ENCODE results near the gene CDK5RAP3.

The CDK5RAP3 gene

DNA sequence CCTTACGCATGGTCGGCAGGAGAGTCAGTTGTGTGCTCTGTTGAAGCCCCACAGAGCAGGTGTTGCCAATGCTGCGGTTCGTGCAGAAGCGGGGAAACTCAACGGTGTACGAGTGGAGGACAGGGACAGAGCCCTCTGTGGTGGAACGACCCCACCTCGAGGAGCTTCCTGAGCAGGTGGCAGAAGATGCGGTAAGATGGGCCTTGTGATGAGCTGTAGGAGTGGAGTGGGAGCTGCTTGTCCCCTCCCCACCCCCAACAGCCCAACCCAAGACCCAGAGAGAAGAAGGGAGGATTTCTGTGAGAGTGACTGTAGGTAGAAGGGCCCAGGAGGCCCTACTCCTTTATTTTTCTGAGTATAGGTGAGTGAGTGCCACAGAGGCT lies 4.9 kb downstream of the CDK5RAP3 start:
- Histone ChIP-seq H3K4me2 (no peak overlapping the region), H3K4me1 (ENCODE audit: low read depth, poor library complexity, severe bottlenecking) (peaks cover 12% of the 10 kb centered on the region), H3K27me3 (ENCODE audit: insufficient read depth, low read depth) (no peaks in the 10 kb centered on the region), H3K79me2 (ENCODE audit: insufficient read depth, low read depth) (peaks cover 10% of the 10 kb centered on the region; the same call in 1 of the 2 replicates), H3K27ac (no peak overlapping the region), H3K36me3 (ENCODE audit: insufficient read depth) (no peaks in the 10 kb centered on the region), H3K4me3 (IDR thresholded peaks at IDR 0.05; ENCODE audit: insufficient read depth, low read depth, low read length) (no peak overlapping the region), H4K20me1 (ENCODE audit: insufficient read depth) (no peaks in the 10 kb centered on the region), H3K9ac (no peak overlapping the region), H2AFZ (ENCODE audit: low read depth) (no peak overlapping the region)
- TF ChIP-seq, protein P1, sequence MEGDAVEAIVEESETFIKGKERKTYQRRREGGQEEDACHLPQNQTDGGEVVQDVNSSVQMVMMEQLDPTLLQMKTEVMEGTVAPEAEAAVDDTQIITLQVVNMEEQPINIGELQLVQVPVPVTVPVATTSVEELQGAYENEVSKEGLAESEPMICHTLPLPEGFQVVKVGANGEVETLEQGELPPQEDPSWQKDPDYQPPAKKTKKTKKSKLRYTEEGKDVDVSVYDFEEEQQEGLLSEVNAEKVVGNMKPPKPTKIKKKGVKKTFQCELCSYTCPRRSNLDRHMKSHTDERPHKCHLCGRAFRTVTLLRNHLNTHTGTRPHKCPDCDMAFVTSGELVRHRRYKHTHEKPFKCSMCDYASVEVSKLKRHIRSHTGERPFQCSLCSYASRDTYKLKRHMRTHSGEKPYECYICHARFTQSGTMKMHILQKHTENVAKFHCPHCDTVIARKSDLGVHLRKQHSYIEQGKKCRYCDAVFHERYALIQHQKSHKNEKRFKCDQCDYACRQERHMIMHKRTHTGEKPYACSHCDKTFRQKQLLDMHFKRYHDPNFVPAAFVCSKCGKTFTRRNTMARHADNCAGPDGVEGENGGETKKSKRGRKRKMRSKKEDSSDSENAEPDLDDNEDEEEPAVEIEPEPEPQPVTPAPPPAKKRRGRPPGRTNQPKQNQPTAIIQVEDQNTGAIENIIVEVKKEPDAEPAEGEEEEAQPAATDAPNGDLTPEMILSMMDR (conservative IDR thresholded peaks at IDR 0.05; ENCODE audit: low read depth, low read length) = no peak

DNA sequence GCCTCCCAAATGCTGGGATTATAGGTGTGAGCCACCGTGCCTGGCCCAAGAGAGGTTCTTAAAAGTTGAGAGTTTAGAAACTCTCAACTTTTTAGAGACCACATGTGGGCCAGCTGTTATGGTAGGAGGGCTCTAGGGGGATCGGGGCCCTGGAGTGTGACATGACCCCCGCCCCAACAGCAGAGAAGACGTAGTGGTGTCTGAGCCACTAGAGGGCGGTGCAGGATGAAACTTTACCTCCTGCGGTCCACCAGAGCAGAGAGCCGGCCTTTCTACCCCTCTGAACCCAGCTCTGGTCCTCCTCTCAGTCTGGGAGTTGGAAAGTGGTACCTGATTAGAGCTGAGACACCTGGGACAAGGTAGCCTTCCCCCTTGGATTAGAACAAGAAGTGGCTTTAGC lies 7.4 kb downstream of the CDK5RAP3 start:
- no peak overlapping the region for H2AFZ ChIP-seq (ENCODE audit: low read depth)

DNA sequence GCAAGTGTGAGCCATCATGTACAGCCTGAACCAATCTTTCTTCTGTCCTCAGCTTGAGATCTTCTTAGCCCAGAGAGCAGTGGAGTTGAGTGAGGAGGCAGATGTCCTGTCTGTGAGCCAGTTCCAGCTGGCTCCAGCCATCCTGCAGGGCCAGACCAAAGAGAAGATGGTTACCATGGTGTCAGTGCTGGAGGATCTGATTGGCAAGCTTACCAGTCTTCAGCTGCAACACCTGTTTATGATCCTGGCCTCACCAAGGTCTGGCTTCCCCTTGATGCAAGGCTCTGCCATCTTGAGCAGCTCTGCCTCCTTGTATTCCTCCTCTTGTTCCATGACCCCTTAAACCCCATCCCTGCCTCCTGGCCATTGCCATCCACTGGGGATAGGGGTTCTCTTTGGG lies 9.6 kb downstream of the CDK5RAP3 start:
- Histone ChIP-seq H3K27ac (no peak overlapping the region), H3K9ac (no peak overlapping the region), H2AFZ (ENCODE audit: low read depth) (no peak overlapping the region), H3K36me3 (ENCODE audit: insufficient read depth) (no peaks in the 10 kb centered on the region), H4K20me1 (ENCODE audit: insufficient read depth) (no peaks in the 10 kb centered on the region), H3K4me3 (IDR thresholded peaks at IDR 0.05; ENCODE audit: insufficient read depth, low read depth, low read length) (no peak overlapping the region), H3K4me1 (ENCODE audit: low read depth, poor library complexity, severe bottlenecking) (no peaks in the 10 kb centered on the region), H3K79me2 (ENCODE audit: insufficient read depth, low read depth) (no peaks in the 10 kb centered on the region), H3K4me2 (no peak overlapping the region), H3K27me3 (ENCODE audit: insufficient read depth, low read depth) (no peaks in the 10 kb centered on the region)
- TF ChIP-seq, protein P1 (conservative IDR thresholded peaks at IDR 0.05; ENCODE audit: low read depth, low read length) = no peak

More for the DNA sequence above, 7.4 kb downstream of the CDK5RAP3 start:
- Histone ChIP-seq H4K20me1 (ENCODE audit: insufficient read depth) (no peaks in the 10 kb centered on the region), H3K9ac (no peak overlapping the region), H3K36me3 (ENCODE audit: insufficient read depth) (no peaks in the 10 kb centered on the region), H3K79me2 (ENCODE audit: insufficient read depth, low read depth) (no peaks in the 10 kb centered on the region), H3K27ac (no peak overlapping the region), H3K4me1 (ENCODE audit: low read depth, poor library complexity, severe bottlenecking) (no peaks in the 10 kb centered on the region), H3K4me3 (IDR thresholded peaks at IDR 0.05; ENCODE audit: insufficient read depth, low read depth, low read length) (no peak overlapping the region), H3K4me2 (no peak overlapping the region), H3K27me3 (ENCODE audit: insufficient read depth, low read depth) (no peaks in the 10 kb centered on the region)
- TF ChIP-seq, protein P1 (conservative IDR thresholded peaks at IDR 0.05; ENCODE audit: low read depth, low read length) = peak; percentile 80

DNA sequence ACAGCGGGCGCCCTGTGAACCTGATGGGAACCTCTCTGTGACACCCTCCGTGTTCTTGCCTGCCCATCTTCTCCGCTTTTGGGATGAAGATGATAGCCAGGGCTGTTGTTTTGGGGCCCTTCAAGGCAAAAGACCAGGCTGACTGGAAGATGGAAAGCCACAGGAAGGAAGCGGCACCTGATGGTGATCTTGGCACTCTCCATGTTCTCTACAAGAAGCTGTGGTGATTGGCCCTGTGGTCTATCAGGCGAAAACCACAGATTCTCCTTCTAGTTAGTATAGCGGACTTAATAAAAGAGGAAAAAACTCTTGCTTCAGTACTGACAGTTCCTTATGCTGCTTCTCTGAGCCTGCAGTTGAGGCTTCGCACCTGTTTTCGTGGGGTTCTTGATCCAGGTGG lies 10.5 kb downstream of the CDK5RAP3 start:
- TF ChIP-seq, protein P1 (conservative IDR thresholded peaks at IDR 0.05; ENCODE audit: low read depth, low read length) = no peak
- Histone ChIP-seq H3K9ac (no peak overlapping the region), H2AFZ (ENCODE audit: low read depth) (no peak overlapping the region), H3K4me2 (no peak overlapping the region), H3K27me3 (ENCODE audit: insufficient read depth, low read depth) (no peaks in the 10 kb centered on the region), H3K79me2 (ENCODE audit: insufficient read depth, low read depth) (no peaks in the 10 kb centered on the region), H4K20me1 (ENCODE audit: insufficient read depth) (no peaks in the 10 kb centered on the region), H3K4me3 (IDR thresholded peaks at IDR 0.05; ENCODE audit: insufficient read depth, low read depth, low read length) (no peak overlapping the region), H3K36me3 (ENCODE audit: insufficient read depth) (no peaks in the 10 kb centered on the region), H3K4me1 (ENCODE audit: low read depth, poor library complexity, severe bottlenecking) (no peaks in the 10 kb centered on the region), H3K27ac (no peak overlapping the region)

Measured in KMS-11 (cell line).